ENCODE results near the gene DUSP22.

DUSP22 gene

GRCh38 chr6:384898-385297 is 92.6 kb downstream of the DUSP22 start:
- Mint-ChIP-seq H3K9me3 (no peaks in the 10 kb centered on the region), H3K4me1 (peaks cover 17% of the 10 kb centered on the region), H3K27me3 (peaks cover 1% of the 10 kb centered on the region), H3K4me3 (no peak overlapping the region), H3K36me3 (no peaks in the 10 kb centered on the region), H3K27ac (no peak overlapping the region)
- DNase-seq (ENCODE audit: low spot score in 2 of 2) (no peak), ATAC-seq (ENCODE audit: low read depth) (no peak)

- H3K27me3 Mint-ChIP-seq = no peaks in the 10 kb centered on the region
- no peak overlapping the region for H3K27ac Mint-ChIP-seq
Measured at GRCh38 chr6:385614-386013, 93.3 kb downstream of the DUSP22 start.

GRCh38 chr6:386688-387266 is 94.5 kb downstream of the DUSP22 start:
- Mint-ChIP-seq H3K9me3 (no peaks in the 10 kb centered on the region), H3K27me3 (no peaks in the 10 kb centered on the region), H3K27ac (no peak overlapping the region)

More at GRCh38 chr6:385614-386013, 93.3 kb downstream of the DUSP22 start:
- Mint-ChIP-seq H3K4me1 (peaks cover 17% of the 10 kb centered on the region), H3K9me3 (no peaks in the 10 kb centered on the region), H3K4me3 (no peak overlapping the region), H3K36me3 (no peaks in the 10 kb centered on the region)
- DNase-seq (ENCODE audit: low spot score in 2 of 2) = no peak
- ATAC-seq (ENCODE audit: low read depth) = no peak

DNA sequence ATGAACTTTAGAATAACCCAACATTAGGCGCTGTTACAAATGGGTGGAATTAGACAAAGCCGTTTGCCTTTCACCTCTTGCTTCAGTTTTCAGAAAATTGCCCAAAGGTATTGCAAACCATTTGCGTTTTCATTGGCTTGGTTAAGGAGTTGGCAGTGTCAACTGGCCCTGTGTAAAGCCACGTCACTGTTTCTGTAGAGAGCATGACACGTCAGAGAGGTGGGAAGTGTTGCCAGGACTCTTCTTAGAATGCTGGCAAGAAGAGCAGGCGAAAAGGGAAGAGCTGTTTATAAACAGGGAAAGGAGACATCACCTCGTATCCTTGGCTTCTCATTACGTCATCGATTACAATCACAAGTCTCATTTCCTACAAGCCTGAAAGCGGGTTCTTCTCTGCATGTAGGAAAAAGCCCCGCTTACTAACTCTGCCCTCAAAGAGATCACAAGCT is 95.0 kb downstream of the DUSP22 start:
- no peak for DNase-seq (ENCODE audit: low spot score in 2 of 2)
- no peaks in the 10 kb centered on the region for H3K27me3 Mint-ChIP-seq
- no peak overlapping the region for H3K27ac Mint-ChIP-seq
- no peaks in the 10 kb centered on the region for H3K9me3 Mint-ChIP-seq
- no peak for ATAC-seq (ENCODE audit: low read depth)
- H3K4me1 Mint-ChIP-seq = peaks cover 16% of the 10 kb centered on the region
- H3K4me3 Mint-ChIP-seq = no peak overlapping the region
- H3K36me3 Mint-ChIP-seq = no peaks in the 10 kb centered on the region

More at GRCh38 chr6:386688-387266, 94.5 kb downstream of the DUSP22 start:
- H3K4me3 Mint-ChIP-seq = no peak overlapping the region
- DNase-seq (ENCODE audit: low spot score in 2 of 2) (no peak), ATAC-seq (ENCODE audit: low read depth) (no peak)
- H3K4me1 Mint-ChIP-seq = peaks cover 19% of the 10 kb centered on the region
- no peaks in the 10 kb centered on the region for H3K36me3 Mint-ChIP-seq

DNA sequence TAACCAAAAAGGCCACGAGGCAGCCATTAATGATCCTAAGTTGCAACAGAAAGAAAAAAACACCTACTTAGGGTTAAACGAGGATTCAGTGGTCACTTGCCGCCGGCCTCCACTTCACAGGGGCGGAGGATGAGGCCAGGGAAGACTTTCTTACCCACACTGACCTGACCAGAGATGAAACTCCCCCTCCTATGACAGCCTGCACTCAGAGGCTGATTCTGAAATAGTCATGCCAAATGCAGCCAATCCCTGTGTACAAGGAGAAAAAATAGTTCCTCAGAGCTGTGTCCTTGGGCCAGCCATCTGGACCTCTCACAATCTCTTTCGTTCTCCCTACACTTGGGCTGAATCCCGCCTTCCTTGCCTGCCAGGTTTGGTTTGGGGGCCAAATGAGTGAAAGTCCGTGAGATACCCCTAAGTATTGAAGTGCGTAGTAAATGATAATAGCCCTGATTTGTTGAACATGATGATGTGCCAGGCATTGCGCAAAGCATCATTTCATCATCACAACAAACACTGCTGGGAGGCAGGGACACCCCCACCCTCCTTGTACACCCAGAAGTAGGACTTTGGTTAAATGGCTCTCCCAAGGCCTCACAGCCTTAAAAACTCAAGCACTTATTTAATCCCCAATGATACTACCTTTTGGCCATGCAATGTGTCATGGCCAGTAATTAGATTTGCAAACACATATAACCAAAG is 96.1 kb downstream of the DUSP22 start:
- Mint-ChIP-seq H3K27me3 (no peaks in the 10 kb centered on the region), H3K36me3 (peaks cover 7% of the 10 kb centered on the region), H3K9me3 (no peaks in the 10 kb centered on the region), H3K27ac (peak overlapping the region; percentile 42), H3K4me3 (no peak overlapping the region), H3K4me1 (peaks cover 21% of the 10 kb centered on the region)
- ATAC-seq (ENCODE audit: low read depth) (no peak), DNase-seq (ENCODE audit: low spot score in 2 of 2) (no peak)

- DNase-seq (ENCODE audit: low spot score in 2 of 2) = no peak
- no peaks in the 10 kb centered on the region for H3K27me3 Mint-ChIP-seq
Measured at GRCh38 chr6:389143-389542, 96.9 kb downstream of the DUSP22 start.

DNA sequence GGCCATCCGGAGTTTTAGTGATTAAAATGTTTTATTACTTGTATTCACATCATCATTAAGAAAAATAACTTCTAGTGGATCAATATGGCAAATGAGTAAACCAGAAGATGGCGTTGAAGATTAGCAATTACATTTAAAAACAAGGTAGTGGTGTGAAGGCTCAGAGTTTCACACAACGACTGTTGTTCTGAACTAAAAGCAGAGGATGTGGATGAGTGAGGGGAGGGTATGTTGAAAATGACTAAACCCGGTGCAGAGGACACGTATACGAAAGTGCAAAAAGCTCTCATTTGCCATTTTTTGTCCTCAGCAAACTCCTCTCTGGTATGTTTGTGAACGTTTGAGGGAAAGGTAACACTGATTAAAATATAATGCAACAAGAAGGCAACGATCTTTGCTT is 97.3 kb downstream of the DUSP22 start:
- Mint-ChIP-seq H3K27me3 (no peaks in the 10 kb centered on the region), H3K4me1 (peaks cover 26% of the 10 kb centered on the region), H3K9me3 (no peaks in the 10 kb centered on the region), H3K4me3 (peak overlapping the region; percentile 49), H3K27ac (peak overlapping the region; percentile 39), H3K36me3 (peaks cover 12% of the 10 kb centered on the region)
- ATAC-seq (ENCODE audit: low read depth) = no peak
- no peak for DNase-seq (ENCODE audit: low spot score in 2 of 2)

More at GRCh38 chr6:389143-389542, 96.9 kb downstream of the DUSP22 start:
- no peak for ATAC-seq (ENCODE audit: low read depth)
- Mint-ChIP-seq H3K4me1 (peaks cover 26% of the 10 kb centered on the region), H3K4me3 (no peak overlapping the region), H3K9me3 (no peaks in the 10 kb centered on the region), H3K27ac (peak overlapping the region; percentile 39), H3K36me3 (peaks cover 12% of the 10 kb centered on the region)

GRCh38 chr6:390914-391558 is 98.7 kb downstream of the DUSP22 start:
- H3K27me3 Mint-ChIP-seq = no peaks in the 10 kb centered on the region
- DNase-seq (ENCODE audit: low spot score in 2 of 2) = peak; percentile 62 to 77
- ATAC-seq (ENCODE audit: low read depth) = peak; percentile 59
- H3K36me3 Mint-ChIP-seq = peaks cover 18% of the 10 kb centered on the region
- peaks cover 29% of the 10 kb centered on the region for H3K4me1 Mint-ChIP-seq
- H3K27ac Mint-ChIP-seq = peak overlapping the region; percentile 94
- peak overlapping the region; percentile 94 for H3K4me3 Mint-ChIP-seq
- no peaks in the 10 kb centered on the region for H3K9me3 Mint-ChIP-seq

GRCh38 chr6:391559-392440 is 99.5 kb downstream of the DUSP22 start, which contains the start of gene IRF4:
Gene IRF4, plus strand, starts transcription at chr6:391752. Its CDS starts 1,401 bp downstream, at chr6:393153.
- peak within 1 kb of the TSS; percentile 94 for H3K27ac Mint-ChIP-seq
- peaks cover 18% of the 10 kb centered on the region for H3K36me3 Mint-ChIP-seq
- H3K4me3 Mint-ChIP-seq = peak within 1 kb of the TSS; percentile 95
- no peaks in the 10 kb centered on the region for H3K27me3 Mint-ChIP-seq
- ATAC-seq (ENCODE audit: low read depth) (peak; percentile 72), DNase-seq (ENCODE audit: low spot score in 2 of 2) (peak; percentile 73 to 78)
- H3K9me3 Mint-ChIP-seq = no peaks in the 10 kb centered on the region
- peaks cover 29% of the 10 kb centered on the region for H3K4me1 Mint-ChIP-seq

GRCh38 chr6:392441-393390 is 100.4 kb downstream of the DUSP22 start:
- Mint-ChIP-seq H3K4me1 (peaks cover 37% of the 10 kb centered on the region), H3K27me3 (no peaks in the 10 kb centered on the region), H3K27ac (peak overlapping the region; percentile 94), H3K9me3 (no peaks in the 10 kb centered on the region), H3K4me3 (peak overlapping the region; percentile 95), H3K36me3 (peaks cover 26% of the 10 kb centered on the region)
- ATAC-seq (ENCODE audit: low read depth) (peak; percentile 7), DNase-seq (ENCODE audit: low spot score in 2 of 2) (peak in 1 of 2 donors; percentile 60)

GRCh38 chr6:393391-394221 is 101.3 kb downstream of the DUSP22 start:
- Mint-ChIP-seq H3K27ac (peak overlapping the region; percentile 94), H3K4me3 (peak overlapping the region; percentile 95), H3K27me3 (no peaks in the 10 kb centered on the region), H3K4me1 (peaks cover 43% of the 10 kb centered on the region), H3K9me3 (no peaks in the 10 kb centered on the region), H3K36me3 (peaks cover 31% of the 10 kb centered on the region)
- no peak for ATAC-seq (ENCODE audit: low read depth)
- DNase-seq (ENCODE audit: low spot score in 2 of 2) = peak in 1 of 2 donors; percentile 26

DNA sequence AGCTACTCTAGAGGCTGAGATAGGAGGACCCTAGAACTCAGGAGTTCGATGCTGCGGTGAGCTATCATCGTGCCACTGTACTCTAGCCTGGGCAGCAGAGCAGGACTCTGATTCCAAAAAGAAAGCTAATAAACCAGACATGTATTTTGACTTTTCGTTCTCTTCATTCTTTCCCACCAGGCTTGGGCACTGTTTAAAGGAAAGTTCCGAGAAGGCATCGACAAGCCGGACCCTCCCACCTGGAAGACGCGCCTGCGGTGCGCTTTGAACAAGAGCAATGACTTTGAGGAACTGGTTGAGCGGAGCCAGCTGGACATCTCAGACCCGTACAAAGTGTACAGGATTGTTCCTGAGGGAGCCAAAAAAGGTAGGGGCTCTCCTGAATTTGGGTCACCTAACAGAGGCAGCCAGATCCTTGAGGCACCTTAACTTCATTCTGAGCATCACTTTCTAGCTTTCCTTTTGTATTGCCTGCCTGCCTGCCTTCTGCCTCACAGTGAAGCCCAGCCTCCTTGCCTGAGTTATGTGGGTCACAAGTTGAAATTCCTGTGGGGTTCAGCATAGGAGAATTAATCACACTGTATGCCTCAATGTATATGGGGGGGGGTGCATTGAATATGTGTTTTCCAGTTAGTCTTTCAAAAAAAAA is 102.5 kb downstream of the DUSP22 start:
- peak overlapping the region; percentile 27 for H3K4me3 Mint-ChIP-seq
- H3K36me3 Mint-ChIP-seq = peaks cover 32% of the 10 kb centered on the region
- H3K27ac Mint-ChIP-seq = peak overlapping the region; percentile 45
- ATAC-seq (ENCODE audit: low read depth) (no peak), DNase-seq (ENCODE audit: low spot score in 2 of 2) (no peak)
- peaks cover 46% of the 10 kb centered on the region for H3K4me1 Mint-ChIP-seq
- H3K9me3 Mint-ChIP-seq = no peaks in the 10 kb centered on the region
- H3K27me3 Mint-ChIP-seq = no peaks in the 10 kb centered on the region

Data from memory B cell (primary cell).